ENCODE measurements around the gene ERMAP. TPM values are rescaled to one million over a fixed set of nuclear protein-coding genes. Genes with fewer than 3 reads are reported as not detected.

ERMAP gene
- total and polyA plus RNA-seq, 7 donors, result 1.4 to 3.7 (median 2.0) TPM

DNA sequence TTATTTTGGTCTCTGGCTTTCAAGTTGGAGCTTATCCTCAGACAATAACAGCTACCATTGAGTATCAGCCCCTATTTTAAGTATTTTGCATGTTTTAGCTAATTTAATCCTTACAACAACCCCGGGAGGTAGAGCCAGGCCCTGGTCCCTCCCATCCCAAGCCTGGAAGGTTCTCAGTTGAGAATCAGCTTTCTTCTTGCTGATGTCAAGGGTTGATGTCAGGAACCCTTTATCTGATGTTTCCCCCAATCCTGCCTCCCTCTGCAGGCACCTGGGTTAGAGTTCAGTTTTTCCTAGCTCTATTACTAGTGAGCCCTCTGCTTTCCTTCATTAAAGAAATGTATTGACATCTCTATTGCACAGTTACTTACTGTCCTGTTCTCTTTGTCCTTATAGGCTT lies 3.9 kb downstream of the ERMAP start:
- WGBS, 3 donors, result 48 to 59% (median 52%) methylated on average over 1 of the region's 1 CpG
- TF ChIP-seq, protein P1, sequence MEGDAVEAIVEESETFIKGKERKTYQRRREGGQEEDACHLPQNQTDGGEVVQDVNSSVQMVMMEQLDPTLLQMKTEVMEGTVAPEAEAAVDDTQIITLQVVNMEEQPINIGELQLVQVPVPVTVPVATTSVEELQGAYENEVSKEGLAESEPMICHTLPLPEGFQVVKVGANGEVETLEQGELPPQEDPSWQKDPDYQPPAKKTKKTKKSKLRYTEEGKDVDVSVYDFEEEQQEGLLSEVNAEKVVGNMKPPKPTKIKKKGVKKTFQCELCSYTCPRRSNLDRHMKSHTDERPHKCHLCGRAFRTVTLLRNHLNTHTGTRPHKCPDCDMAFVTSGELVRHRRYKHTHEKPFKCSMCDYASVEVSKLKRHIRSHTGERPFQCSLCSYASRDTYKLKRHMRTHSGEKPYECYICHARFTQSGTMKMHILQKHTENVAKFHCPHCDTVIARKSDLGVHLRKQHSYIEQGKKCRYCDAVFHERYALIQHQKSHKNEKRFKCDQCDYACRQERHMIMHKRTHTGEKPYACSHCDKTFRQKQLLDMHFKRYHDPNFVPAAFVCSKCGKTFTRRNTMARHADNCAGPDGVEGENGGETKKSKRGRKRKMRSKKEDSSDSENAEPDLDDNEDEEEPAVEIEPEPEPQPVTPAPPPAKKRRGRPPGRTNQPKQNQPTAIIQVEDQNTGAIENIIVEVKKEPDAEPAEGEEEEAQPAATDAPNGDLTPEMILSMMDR (IDR thresholded peaks at IDR 0.05), result no peak
- Histone ChIP-seq H3K27ac (no peak overlapping the region), H3K4me1 (peaks cover 22% of the 10 kb centered on the region), H3K36me3 (ENCODE audit: insufficient read depth in 1 of 2, low read depth in 1 of 2) (no peaks in the 10 kb centered on the region), H3K27me3 (ENCODE audit: insufficient read depth in 3 of 3, low read length in 2 of 3) (no peaks in the 10 kb centered on the region), H3K4me3 (no peak overlapping the region), H3K9me3 (no peaks in the 10 kb centered on the region)
- ATAC-seq, result no peak
- no peak for DNase-seq
- intact Hi-C loops (cut with DNase I), result no loop called here

DNA sequence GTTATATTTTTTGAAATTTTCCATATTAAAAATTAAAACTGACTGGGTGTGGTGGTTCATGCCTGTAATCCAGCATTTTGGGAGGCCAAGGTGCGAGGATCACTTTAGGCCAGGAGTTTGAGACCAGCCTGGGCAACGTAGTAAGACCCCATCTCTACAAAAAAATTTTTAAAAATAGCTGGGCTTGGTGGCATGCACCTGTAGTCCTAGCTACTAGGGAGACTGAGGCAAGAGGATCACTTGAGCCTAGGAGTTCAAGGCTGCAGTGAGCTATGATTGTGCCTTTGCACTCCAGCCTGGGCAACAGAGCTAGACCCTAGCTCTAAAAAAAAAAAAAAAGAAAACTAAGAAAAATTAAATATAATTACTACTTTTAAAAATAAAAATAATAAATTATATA lies 4.8 kb downstream of the ERMAP start:
- no peaks in the 10 kb centered on the region for H3K27me3 ChIP-seq (ENCODE audit: insufficient read depth in 3 of 3, low read length in 2 of 3)
- no peak for DNase-seq
- intact Hi-C loops (cut with DNase I), result no loop called here
- H3K36me3 ChIP-seq (ENCODE audit: insufficient read depth in 1 of 2, low read depth in 1 of 2), result no peaks in the 10 kb centered on the region
- H3K9me3 ChIP-seq, result no peaks in the 10 kb centered on the region
- TF ChIP-seq, protein P1 (IDR thresholded peaks at IDR 0.05), result no peak
- peaks cover 18% of the 10 kb centered on the region for H3K4me1 ChIP-seq
- no peak overlapping the region for H3K4me3 ChIP-seq
- ATAC-seq, result no peak
- WGBS, 3 donors, result 96 to 99% (median 98%) methylated on average over 2 of the region's 2 CpGs
- H3K27ac ChIP-seq, result no peak overlapping the region

DNA sequence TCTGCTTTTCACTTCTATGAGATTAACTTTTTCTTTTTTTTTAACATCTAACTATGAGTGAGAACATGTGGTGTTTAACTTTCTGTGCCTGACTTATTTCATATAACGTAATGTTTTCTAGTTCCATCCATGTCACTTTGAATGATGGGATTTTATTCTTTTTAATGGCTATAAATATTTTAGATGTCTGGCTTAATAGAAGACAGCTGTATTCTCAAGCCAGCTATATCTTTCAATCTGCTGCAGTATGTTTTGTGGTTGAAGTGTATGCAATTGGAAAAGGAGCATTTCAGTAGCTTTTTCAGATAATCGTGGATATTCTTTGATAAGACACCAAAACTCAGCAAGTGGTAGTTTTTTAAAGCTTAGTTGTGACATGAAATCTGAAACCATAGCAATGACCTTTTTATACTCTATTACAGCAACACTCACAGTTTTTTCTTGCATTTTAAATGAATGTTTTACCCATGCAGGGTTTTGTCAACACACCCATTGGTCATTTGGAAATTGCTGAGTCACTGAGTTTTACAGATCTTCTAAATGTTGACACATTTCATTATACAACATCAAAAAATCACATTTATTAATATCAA lies 6.0 kb downstream of the ERMAP start:
- TF ChIP-seq, protein P1 (IDR thresholded peaks at IDR 0.05), result no peak
- Histone ChIP-seq H3K27ac (no peak overlapping the region), H3K36me3 (ENCODE audit: insufficient read depth in 1 of 2, low read depth in 1 of 2) (peaks cover 0 to 6% of the 10 kb centered on the region in 2 donors), H3K4me3 (no peak overlapping the region), H3K27me3 (ENCODE audit: insufficient read depth in 3 of 3, low read length in 2 of 3) (no peaks in the 10 kb centered on the region), H3K9me3 (no peaks in the 10 kb centered on the region), H3K4me1 (peaks cover 14% of the 10 kb centered on the region)
- ATAC-seq (no peak), DNase-seq (no peak)
- intact Hi-C loops (cut with DNase I), result no loop called here
- WGBS, 3 donors, result 44 to 68% (median 53%) methylated on average over 2 of the region's 2 CpGs

DNA sequence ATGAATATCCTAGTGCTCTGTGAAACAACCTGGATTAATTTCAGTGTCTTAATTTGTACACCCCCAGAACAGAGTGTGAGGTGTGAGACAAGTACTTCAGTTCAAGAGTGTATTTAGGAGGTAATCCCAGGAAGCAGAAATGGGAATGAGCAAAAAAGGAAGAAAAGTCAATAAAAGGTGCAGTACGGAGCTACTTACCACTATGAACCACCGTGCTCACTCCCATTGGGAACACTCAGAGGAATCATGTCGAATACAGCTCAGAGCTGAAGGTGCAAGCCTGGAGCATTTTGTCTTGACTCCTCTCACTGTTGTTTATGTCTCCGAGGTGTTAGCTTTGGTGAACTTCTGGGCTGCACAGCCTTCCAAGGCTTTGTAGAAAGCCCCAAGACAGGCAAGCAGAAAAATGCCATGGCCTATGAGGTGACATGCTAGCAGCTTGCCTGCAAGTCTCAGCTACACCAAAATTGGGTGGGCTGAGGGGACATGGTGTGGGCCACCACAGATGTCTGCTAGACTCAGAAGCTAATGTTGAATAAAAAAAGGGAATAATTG lies 7.6 kb downstream of the ERMAP start:
- Histone ChIP-seq H3K36me3 (ENCODE audit: insufficient read depth in 1 of 2, low read depth in 1 of 2) (peaks cover 0 to 22% of the 10 kb centered on the region in 2 donors), H3K4me1 (peaks cover 14% of the 10 kb centered on the region), H3K27me3 (ENCODE audit: insufficient read depth in 3 of 3, low read length in 2 of 3) (no peaks in the 10 kb centered on the region), H3K4me3 (no peak overlapping the region), H3K27ac (no peak overlapping the region), H3K9me3 (no peaks in the 10 kb centered on the region)
- intact Hi-C loops (cut with DNase I), result no loop called here
- 93 to 97% (median 95%) methylated on average over 4 of the region's 4 CpGs for WGBS, 3 donors
- TF ChIP-seq, protein P1 (IDR thresholded peaks at IDR 0.05), result no peak
- ATAC-seq (no peak), DNase-seq (no peak)
